ENCODE measurements around the gene ABCC8.

Gene ABCC8

DNA sequence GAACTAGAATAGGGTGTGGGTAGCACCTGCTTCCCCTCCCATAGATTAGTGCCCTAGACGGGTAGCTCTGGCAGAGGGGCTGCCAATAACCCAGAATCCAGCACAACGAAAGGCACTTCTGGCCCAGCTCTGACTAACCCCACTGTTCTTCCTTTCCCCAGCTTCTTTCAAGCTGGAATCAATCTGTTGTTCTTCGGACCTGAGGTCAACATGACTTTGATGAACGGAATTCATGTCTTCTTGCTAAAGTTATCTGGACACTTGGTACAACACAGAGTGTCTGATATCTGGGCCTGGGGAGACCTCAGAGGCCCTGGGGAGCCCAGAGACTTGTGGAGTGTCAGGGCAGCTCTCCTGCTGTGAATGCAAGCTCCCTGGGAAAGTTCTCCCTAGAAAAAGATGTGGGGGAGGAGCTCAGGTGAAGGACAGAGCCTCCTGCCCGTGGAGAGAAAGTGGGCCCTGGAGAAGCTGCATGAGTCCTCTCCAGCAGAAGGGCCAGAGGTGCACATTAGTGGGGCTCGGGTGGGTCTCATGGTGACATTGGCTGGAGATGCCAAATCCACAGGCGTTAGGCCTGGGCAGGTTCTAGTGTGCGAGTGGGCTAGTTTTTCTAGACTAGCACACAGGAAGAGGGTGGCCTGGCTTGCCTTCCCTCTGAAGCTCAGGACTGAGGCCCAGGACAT lies 94.5 kb downstream of the ABCC8 start:
- DNase-seq (ENCODE audit: insufficient read length) (no peak), FAIRE-seq (no peak)

DNA sequence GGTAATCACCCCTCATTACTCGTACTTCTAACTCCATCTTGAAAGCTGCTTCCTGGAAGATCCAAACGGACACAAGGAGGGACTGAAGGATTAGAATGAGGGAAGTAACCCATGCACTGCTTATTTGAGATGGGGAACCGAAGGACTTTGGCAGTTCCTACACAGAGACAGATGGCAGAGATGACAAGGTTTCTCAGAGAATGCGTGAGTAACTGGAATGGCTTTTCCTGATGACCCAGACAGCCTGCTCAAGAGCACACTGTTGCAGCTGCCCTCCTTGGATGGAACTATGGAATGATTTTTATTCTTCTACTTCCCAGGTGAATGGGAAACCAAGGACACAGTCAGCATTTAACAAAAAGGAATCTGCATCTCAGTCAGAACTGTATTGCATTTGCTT lies 95.5 kb downstream of the ABCC8 start:
- no peak for FAIRE-seq
- no peak for TF ChIP-seq TAF1 (IDR thresholded peaks at IDR 0.05; ENCODE audit: borderline replicate concordance, low read depth, low read length)
- no peak for DNase-seq (ENCODE audit: insufficient read length)

More for the DNA sequence above, 94.5 kb downstream of the ABCC8 start:
- TF ChIP-seq TAF1 (IDR thresholded peaks at IDR 0.05; ENCODE audit: borderline replicate concordance, low read depth, low read length) (no peak), POLR2AphosphoS5 (IDR thresholded peaks at IDR 0.05; ENCODE audit: low read depth, low read length) (no peak), POLR2A (IDR thresholded peaks at IDR 0.05; ENCODE audit: low read depth, low read length) (no peak)

DNA sequence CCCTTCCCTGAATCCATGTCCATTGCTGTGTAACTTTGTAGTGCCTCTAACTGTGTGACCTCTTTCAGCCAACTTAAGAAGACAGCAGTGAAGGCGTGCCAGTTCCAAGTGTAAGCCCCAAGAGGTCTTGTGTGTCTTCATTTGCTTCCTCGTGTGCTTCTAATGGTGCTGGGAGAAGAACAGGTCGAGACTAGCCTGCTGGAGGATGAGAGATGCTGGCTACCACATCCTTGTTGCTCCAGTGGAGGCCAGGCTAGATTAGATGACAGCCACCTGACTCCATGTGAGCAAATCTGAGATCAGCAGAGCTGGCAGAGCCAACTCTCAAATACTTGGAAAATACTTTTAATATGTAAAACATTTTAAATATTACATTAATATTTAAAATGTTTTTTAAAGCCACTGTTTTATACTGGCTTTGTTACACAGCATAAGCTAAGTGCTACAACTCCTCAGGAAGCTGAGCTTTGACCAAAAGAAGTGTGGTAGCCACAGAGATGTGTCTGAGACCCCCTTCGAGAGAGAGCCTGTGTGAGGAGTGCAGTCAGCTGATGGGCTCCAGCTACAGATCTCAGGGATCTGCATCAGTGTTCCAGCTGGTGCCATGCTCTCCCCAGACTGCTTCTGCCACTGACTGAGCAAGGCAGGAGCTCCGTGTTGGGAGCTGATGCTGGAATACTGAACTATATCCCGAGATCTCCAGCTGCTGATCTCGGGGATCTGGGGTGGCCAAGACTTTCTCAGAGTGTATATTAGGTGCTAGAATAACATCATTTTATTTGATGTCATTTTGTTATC lies 97.1 kb downstream of the ABCC8 start:
- no peak for DNase-seq (ENCODE audit: insufficient read length)
- TF ChIP-seq TAF1 (IDR thresholded peaks at IDR 0.05; ENCODE audit: borderline replicate concordance, low read depth, low read length) (no peak), POLR2AphosphoS5 (IDR thresholded peaks at IDR 0.05; ENCODE audit: low read depth, low read length) (no peak), POLR2A (IDR thresholded peaks at IDR 0.05; ENCODE audit: low read depth, low read length) (no peak)
- no peak for FAIRE-seq

DNA sequence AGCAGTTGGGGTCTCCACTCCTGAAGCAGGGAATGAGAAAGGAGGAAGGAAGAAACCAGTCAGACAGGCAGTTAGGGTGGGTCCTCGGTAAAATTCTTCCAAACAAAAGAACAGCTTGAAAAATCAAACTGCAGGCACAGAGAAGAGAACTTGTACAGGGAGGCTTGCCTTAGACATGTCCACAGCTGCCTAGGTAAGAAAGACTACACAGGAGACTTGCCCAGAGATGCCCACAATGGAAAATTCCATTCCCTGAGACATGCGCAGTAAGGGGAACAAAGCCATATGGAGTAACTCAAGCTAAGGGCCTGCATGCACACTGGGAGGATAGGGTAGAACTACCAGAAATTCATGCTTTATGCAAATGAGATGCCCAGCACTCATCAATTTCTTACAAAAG lies 98.0 kb downstream of the ABCC8 start:
- no peak for DNase-seq (ENCODE audit: insufficient read length)
- FAIRE-seq: no peak
- TF ChIP-seq POLR2A (IDR thresholded peaks at IDR 0.05; ENCODE audit: low read depth, low read length) (no peak), POLR2AphosphoS5 (IDR thresholded peaks at IDR 0.05; ENCODE audit: low read depth, low read length) (no peak), TAF1 (IDR thresholded peaks at IDR 0.05; ENCODE audit: borderline replicate concordance, low read depth, low read length) (no peak)

DNA sequence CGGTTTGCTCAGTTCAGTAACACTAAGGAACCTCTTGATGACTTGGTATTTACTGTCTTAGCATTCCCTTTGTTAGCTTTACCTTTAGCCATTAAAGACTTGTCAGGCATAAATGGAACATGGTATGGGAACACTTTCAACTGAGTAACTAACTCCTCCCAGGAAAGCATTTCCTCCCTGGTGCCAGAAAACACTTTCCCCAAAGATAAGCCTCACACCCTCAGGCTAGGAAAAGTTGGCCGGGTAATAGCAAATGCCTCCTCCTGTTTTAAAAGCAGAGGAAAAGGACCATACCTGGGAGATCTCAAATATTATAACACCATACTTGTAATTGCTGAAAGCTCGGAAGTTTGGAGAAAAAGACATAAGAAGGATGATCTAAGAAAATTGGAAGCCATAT lies 100.2 kb downstream of the ABCC8 start:
- FAIRE-seq: no peak
- DNase-seq (ENCODE audit: insufficient read length): no peak
- TF ChIP-seq TAF1 (IDR thresholded peaks at IDR 0.05; ENCODE audit: borderline replicate concordance, low read depth, low read length) (no peak), POLR2AphosphoS5 (IDR thresholded peaks at IDR 0.05; ENCODE audit: low read depth, low read length) (no peak), POLR2A (IDR thresholded peaks at IDR 0.05; ENCODE audit: low read depth, low read length) (no peak)

DNA sequence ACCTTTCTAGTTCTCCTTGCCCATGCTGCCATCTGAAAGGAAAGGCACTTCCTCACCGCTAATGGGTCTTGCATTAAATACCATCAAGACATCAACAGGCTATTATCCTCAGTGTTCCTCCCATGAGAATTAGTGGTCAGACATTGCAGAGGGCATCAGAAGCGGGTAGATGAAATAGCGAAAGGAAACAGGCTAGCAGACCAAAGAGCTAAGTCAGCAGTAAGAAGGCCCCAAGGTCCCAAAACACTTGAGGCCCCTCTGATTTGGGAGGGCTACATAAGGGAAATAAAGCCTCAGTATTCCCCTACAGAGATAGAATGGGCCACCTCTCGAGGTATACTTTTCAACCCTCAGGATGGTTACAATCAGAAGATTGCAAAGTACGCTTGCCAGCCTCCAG lies 101.1 kb downstream of the ABCC8 start:
- FAIRE-seq (no peak), DNase-seq (ENCODE audit: insufficient read length) (no peak)
- TF ChIP-seq POLR2A (IDR thresholded peaks at IDR 0.05; ENCODE audit: low read depth, low read length): no peak
- TF ChIP-seq POLR2AphosphoS5 (IDR thresholded peaks at IDR 0.05; ENCODE audit: low read depth, low read length): no peak
- no peak for TF ChIP-seq TAF1 (IDR thresholded peaks at IDR 0.05; ENCODE audit: borderline replicate concordance, low read depth, low read length)

DNA sequence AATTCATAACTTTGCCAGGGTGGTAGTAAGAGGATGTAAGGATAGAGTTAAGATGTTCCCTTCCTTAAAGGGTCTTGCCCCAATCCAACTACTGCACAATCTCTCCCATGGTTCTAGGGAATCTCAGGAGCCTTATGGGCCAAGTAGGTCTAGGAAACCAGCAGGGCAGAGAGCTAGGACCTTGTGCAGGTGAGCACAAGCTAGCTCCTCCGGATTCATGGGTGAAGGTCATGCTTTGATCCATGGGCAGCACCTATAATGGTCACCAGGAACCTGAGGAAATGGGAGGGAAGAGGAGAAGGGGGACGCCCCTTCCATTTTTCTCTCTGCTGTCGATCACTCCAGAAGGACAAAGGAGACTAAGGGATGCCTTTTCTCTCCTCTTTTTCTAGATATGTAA lies 105.0 kb downstream of the ABCC8 start:
- TF ChIP-seq POLR2AphosphoS5 (IDR thresholded peaks at IDR 0.05; ENCODE audit: low read depth, low read length): no peak
- no peak for TF ChIP-seq TAF1 (IDR thresholded peaks at IDR 0.05; ENCODE audit: borderline replicate concordance, low read depth, low read length)
- no peak for TF ChIP-seq POLR2A (IDR thresholded peaks at IDR 0.05; ENCODE audit: low read depth, low read length)
- no peak for FAIRE-seq
- DNase-seq (ENCODE audit: insufficient read length): no peak

DNA sequence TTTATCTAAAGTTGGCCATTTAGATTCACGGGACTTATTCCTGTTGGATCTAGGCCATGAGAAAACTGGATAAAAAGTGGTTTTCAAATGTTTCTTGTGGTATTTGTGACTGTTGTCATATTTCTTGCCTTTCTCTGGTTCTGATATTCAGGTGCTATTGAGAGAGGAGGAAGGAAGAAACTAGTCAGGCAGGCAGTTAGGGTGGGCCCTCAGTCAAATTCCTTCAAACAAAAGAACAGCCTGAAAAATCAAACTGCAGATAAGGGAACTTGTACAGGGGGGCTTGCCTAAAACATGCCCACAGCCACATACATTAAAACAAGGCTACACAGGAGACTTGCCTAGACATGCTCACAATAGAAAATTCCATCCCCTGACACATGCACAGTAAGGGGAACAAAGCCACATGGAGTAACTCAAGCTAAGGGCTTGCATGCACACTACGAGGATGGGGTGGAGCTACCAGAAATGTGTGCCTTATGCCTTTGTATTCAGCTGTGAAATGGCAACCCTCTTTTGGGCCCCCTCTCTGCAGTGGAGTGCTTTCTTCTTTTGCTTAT lies 106.9 kb downstream of the ABCC8 start:
- FAIRE-seq: no peak
- no peak for DNase-seq (ENCODE audit: insufficient read length)
- TF ChIP-seq TAF1 (IDR thresholded peaks at IDR 0.05; ENCODE audit: borderline replicate concordance, low read depth, low read length) (no peak), POLR2AphosphoS5 (IDR thresholded peaks at IDR 0.05; ENCODE audit: low read depth, low read length) (no peak), POLR2A (IDR thresholded peaks at IDR 0.05; ENCODE audit: low read depth, low read length) (no peak)

DNA sequence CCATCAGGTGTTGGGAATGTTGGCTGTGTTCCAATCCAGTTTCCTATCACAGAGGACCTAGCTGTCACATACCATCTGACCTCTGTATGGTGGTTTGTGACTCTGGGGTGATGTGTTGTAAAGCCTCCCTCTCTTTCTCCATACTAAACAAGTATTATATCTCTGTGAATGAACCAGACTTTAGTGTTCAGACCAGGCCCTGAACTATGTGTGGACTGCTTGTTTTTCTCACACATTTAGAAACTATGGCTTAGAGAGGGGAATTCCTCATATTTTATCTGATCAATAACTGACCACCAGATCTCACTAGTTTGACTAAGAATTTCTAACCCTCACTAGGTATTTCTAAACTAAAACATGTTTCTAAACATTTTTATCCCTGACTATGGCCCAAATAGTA lies 107.6 kb downstream of the ABCC8 start:
- FAIRE-seq: no peak
- TF ChIP-seq TAF1 (IDR thresholded peaks at IDR 0.05; ENCODE audit: borderline replicate concordance, low read depth, low read length): no peak
- TF ChIP-seq POLR2AphosphoS5 (IDR thresholded peaks at IDR 0.05; ENCODE audit: low read depth, low read length): no peak
- TF ChIP-seq POLR2A (IDR thresholded peaks at IDR 0.05; ENCODE audit: low read depth, low read length): no peak
- no peak for DNase-seq (ENCODE audit: insufficient read length)

DNA sequence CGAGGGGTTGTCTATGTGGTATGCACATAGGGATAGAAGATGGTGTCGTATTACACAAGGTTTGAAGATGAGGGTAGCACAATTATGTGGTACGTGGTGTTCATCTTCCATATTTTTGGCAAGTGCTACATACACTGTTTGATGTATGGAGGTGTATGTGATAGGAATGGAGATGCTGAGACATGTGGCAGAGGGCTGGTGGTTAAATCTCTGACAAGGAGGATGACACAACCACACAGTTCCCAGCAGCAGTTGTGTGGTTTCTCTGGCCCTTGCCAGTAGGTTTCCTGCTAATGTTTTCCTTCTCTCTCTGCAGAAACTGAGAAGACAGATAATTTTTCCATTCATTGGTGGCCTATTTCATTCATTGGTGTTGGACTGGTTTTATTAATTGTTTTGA lies 108.1 kb downstream of the ABCC8 start:
- no peak for TF ChIP-seq POLR2AphosphoS5 (IDR thresholded peaks at IDR 0.05; ENCODE audit: low read depth, low read length)
- no peak for TF ChIP-seq TAF1 (IDR thresholded peaks at IDR 0.05; ENCODE audit: borderline replicate concordance, low read depth, low read length)
- no peak for TF ChIP-seq POLR2A (IDR thresholded peaks at IDR 0.05; ENCODE audit: low read depth, low read length)
- FAIRE-seq (peak; percentile 67), DNase-seq (ENCODE audit: insufficient read length) (no peak)

DNA sequence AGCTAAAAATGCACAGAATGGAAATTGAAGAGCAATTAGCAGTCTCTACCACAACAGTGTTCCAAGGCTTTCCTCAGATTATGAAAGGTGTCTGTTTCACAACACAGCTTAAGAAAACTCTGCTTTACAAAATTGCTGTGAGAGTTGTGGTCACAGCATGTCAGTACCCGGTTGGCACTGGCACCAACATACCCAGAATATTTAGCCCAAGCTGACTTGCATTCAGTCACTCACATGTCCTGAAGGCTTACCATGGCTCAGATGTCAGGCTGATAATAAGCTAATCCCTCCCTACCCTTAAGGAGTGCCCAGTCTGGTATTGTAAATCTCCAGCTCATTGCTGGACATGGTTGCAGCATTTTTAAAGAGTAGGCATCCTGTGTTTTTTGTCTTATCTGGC lies 110.2 kb downstream of the ABCC8 start:
- TF ChIP-seq TAF1 (IDR thresholded peaks at IDR 0.05; ENCODE audit: borderline replicate concordance, low read depth, low read length) (no peak), POLR2AphosphoS5 (IDR thresholded peaks at IDR 0.05; ENCODE audit: low read depth, low read length) (no peak), POLR2A (IDR thresholded peaks at IDR 0.05; ENCODE audit: low read depth, low read length) (no peak)
- FAIRE-seq (no peak), DNase-seq (ENCODE audit: insufficient read length) (no peak)

DNA sequence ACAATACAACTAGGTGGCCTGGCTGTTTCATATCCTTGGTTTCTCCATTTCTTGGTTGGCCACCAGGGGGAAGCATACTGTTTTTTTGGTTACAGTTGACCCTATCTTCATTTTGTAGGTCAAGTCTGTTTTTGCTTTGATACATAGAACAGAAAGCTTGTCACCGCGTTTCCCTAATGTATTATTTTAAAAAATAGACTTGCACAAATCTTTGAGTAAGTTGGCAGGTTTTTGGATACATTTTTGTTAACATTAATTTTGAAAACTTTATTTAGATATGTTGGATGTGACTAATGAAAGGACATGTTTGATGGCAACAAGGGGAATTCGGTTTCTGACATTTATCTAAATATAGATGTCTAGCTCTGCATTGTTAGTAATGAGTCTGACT lies 122.0 kb downstream of the ABCC8 start:
- TF ChIP-seq POLR2A (IDR thresholded peaks at IDR 0.05; ENCODE audit: low read depth, low read length) (no peak), TAF1 (IDR thresholded peaks at IDR 0.05; ENCODE audit: borderline replicate concordance, low read depth, low read length) (no peak), POLR2AphosphoS5 (IDR thresholded peaks at IDR 0.05; ENCODE audit: low read depth, low read length) (no peak)
- DNase-seq (ENCODE audit: insufficient read length) (peak; percentile 21), FAIRE-seq (peak; percentile 77)

Data from GM12892 (cell line).